GM20000 (cell line): Measurements from ENCODE around the gene MYOG.
A peak's percentile ranks its signal among the peaks of the same experiment; 100 is the strongest.

ENCODE experiments used
- DNase-seq: peaks from one replicate; pipeline ENCODE4 v3.0.0; 2012; ENCODE audit warnings: low spot score
- TF ChIP-seq, protein P1 (sequence below): IDR thresholded peaks from 2 replicates; pipeline ENCODE4 v1.5.1; 2012; ENCODE audit warnings: mild to moderate bottlenecking, control low read depth; ENCODE audit errors: extremely low read depth, missing control alignments

The MYOG gene

DNA sequence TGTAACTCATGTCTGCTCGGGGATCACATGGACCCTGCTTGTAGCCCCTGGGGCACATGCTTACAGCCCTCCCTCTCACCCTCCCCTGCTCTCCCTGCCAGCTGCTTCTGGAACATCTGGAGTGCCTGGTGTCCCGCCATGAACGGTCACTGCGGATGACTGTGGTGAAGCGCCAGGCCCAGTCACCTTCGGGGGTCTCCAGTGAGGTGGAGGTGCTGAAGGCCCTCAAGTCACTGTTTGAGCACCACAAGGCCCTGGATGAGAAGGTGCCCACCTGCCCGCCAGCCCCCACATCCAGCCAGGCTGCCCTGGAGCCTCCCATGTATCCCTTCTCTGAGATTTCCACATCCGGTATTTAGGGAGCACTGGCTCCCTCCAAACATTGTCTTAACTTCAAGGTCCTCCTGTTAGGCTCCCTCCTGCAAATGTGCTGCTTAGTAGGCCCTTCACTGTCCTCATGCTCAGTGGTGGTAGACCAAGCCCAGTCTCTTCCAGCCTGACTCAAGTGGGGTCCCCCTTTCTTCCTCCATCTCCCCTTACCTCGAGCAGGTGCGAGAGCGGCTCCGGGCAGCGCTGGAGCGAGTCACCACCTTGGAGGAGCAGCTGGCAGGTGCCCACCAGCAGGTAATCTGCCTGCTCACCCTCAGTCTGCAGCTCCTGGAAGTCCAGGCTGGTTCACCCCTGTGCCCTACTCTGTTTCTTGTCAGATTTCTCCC lies 41.8 kb downstream of the MYOG start:
- no peak for DNase-seq
- TF ChIP-seq, protein P1, sequence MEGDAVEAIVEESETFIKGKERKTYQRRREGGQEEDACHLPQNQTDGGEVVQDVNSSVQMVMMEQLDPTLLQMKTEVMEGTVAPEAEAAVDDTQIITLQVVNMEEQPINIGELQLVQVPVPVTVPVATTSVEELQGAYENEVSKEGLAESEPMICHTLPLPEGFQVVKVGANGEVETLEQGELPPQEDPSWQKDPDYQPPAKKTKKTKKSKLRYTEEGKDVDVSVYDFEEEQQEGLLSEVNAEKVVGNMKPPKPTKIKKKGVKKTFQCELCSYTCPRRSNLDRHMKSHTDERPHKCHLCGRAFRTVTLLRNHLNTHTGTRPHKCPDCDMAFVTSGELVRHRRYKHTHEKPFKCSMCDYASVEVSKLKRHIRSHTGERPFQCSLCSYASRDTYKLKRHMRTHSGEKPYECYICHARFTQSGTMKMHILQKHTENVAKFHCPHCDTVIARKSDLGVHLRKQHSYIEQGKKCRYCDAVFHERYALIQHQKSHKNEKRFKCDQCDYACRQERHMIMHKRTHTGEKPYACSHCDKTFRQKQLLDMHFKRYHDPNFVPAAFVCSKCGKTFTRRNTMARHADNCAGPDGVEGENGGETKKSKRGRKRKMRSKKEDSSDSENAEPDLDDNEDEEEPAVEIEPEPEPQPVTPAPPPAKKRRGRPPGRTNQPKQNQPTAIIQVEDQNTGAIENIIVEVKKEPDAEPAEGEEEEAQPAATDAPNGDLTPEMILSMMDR: no peak

DNA sequence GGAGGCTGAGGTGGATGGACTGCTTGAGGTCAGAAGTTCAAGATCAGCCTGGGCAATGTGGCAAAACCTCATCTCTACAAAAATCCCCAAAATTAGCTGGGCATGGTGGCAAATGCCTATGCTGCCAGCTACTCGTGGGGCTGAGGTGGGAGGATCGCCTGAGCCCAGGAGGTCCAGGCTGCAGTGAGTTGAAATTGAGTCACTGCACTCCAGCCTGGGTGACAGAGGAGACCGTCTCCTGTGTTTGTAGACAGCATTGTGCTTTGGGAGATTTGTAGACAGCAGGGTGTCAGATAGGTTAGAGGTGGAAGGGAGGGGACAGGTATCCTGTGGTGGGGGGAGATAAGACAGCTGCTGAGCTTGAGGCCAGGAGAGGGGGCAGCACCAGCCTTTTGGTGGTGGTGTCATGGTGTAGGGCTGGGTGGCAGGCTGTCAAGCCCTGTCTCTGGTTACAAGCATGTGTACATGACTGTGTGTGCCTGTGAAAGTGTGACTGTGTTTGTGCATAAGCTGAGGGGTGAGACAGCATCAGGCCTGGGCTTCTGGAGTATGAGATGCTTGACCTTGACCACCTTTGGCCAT lies 44.4 kb downstream of the MYOG start:
- DNase-seq: no peak
- TF ChIP-seq, protein P1: no peak

DNA sequence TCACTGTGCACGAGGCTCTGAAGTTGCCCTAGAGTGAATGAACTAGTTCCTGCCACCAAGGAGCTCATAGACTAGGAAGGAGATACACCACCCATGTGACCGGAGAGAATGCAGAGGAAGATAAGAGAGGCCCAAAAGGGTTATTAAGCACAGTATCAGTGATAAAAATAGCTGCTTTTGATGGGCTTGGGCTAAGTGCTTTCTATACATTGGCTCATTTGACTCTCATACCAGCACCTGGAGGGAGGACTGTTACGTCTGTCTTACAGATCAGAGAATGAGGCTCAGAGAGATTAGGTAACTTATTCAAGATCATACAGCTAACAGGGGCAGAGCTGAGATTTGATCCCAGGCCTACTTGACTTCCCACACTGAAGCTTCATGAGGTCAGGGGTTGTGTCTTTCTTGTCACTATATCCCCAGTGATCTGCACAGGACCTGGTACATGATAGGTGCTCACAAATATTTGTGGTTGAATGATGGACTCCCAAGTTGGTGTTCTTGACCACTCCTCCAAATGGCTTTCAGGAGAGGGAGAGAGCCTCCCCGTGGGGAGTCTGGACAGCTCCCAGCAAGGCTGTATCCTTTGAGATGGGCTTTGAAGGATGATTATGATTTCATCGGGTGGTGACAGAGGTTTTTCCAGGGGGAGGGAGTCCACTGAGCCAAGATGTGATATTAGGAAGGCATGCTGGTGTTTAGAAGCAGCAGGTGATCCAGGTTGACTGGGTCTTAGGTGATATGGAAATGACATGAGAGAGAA lies 45.1 kb downstream of the MYOG start:
- no peak for DNase-seq
- TF ChIP-seq, protein P1: no peak

DNA sequence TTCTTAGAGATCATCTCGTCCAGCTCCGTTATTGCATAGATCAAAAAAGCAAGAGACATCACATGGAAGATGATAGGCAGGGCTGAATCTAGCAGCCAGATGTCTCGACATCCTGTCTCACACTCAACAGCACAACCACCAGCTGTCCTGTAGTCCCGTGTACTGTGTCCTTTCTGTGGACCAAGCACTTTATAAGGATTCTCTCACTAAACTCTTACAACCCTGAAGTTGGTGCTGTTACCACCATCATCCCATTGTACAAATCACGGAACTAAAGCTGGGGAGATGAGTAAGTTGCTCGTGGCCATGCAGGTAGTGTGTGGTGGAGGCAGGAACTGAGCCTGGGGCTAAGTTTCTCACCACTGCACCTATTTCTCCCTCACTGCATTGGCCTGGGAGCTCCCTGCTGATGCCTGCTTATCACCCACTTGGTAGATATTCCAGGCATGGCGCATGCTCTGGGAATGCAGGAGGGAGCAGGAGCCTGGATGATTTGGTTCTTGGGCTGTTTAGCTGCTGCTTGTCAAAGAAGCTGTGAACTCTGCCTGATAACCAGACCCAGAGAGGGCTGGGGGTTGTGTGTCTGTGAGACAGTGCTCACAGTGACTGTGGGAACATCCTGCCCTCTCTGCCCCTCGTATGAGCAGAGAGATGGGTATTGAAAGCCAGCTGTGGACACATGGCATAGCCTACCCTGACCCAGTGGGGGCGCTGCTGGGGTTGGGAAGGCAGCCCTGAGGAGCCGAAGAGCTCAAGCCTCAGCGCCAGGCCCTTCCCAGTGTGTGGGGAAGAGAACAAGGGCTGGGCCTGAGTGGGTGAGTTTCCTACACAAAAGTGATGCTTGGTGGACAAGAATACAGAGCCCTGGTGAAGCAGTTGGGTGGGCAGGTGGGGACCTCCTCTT lies 46.0 kb downstream of the MYOG start:
- TF ChIP-seq, protein P1: no peak
- no peak for DNase-seq

DNA sequence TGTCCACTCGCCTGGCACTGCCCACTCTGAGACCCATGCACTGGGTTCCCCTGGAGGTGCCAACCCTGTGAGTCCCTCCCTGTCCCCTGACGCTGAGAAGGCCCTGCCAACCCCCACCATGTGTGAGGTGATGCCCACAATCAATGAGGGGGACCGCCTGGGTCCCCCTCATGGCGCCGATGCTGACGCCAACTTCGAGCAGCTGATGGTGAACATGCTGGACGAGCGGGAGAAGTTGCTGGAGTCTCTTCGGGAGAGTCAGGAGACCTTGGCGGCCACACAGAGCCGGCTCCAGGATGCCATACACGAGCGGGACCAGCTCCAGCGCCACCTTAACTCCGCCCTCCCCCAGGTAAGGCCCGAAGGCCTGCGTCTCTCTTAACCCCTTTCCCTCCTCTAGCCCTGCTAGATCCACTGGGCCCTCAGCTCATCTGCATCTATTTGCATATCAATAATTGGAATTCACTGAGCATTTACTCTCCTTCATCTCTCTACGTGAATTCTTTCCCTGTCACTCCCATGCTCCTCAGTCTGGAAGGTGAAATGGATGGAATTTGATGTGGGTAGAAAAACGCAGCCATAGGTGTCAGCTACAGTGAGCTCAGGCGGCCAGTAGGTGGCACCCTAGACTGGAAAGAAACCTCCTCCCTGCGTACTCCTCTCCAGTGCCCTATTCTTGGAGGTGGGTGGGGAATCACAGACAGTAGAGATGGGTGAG lies 46.8 kb downstream of the MYOG start:
- DNase-seq: peak; percentile 77
- TF ChIP-seq, protein P1: peak; percentile 85

DNA sequence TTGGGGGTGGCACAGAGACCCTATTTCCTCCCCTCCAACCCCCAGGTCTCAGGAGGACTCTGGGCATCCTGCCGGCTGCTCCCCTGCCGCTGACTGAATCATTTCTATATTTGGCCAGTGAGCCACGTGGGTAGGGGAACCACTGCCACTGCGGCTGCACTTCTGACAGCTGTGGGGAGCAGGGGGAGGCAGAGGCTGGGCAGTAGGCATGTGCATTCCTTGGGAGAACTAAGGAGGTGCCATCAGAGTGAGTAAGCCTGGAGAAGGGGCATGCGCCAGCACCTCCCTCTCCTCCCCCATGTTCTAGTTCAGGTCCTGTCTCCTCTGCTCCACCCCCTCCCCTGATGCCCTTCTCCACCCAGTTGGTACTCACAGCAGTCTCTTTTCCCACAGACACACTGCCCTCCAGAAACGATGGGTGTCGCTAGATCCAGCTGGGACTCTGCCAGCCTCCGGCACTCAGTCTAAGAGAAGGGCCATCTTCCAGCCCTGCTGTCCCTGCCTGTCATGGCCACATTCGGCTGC lies 47.5 kb downstream of the MYOG start:
- DNase-seq: no peak
- TF ChIP-seq, protein P1: no peak
